Astrocyte of the spinal cord (primary cell): Measurements from ENCODE around the gene MECP2.

Experiments used
- DNase-seq: peaks from one replicate; pipeline ENCODE4 v3.0.0; 2011; ENCODE audit warnings: low read depth, low spot score
- H3K4me3 ChIP-seq: 2 replicates; pipeline ENCODE4 v1.5.1; 2011; ENCODE audit warnings: low read depth, mild to moderate bottlenecking, low read length, moderate library complexity
- CTCF ChIP-seq: IDR thresholded peaks from 2 replicates; pipeline ENCODE4 v1.5.1; 2012; ENCODE audit warnings: low read depth, mild to moderate bottlenecking, low read length, inconsistent platforms
- in situ Hi-C: cut with HindIII; loops from 2 replicates; pipeline ENCODE4 v1.10.0; 2017; ENCODE audit warnings: low sequenced_read_pairs

Gene MECP2

GRCh38 chrX:154097003-154097588 lies 421 bp downstream of the MECP2 start:
- in situ Hi-C loops: no loop called here
- no peak for TF ChIP-seq CTCF
- H3K4me3 ChIP-seq: peak overlapping the region; percentile 64
- DNase-seq: peak; percentile 58

GRCh38 chrX:154096140-154097002 lies 1.1 kb downstream of the MECP2 start:
- H3K4me3 ChIP-seq: peak overlapping the region; percentile 64
- peak; percentile 25 for DNase-seq
- in situ Hi-C loops: no loop called here
- no peak for TF ChIP-seq CTCF

GRCh38 chrX:154094833-154095232 lies 2.7 kb downstream of the MECP2 start:
- no peak for TF ChIP-seq CTCF
- in situ Hi-C loops: no loop called here
- no peak overlapping the region for H3K4me3 ChIP-seq
- DNase-seq: no peak

GRCh38 chrX:154093965-154094364 lies 3.6 kb downstream of the MECP2 start:
- no peak overlapping the region for H3K4me3 ChIP-seq
- DNase-seq: no peak
- TF ChIP-seq CTCF: no peak
- in situ Hi-C loops: no loop called here

- no peak for TF ChIP-seq CTCF
- in situ Hi-C loops: no loop called here
- DNase-seq: no peak
- no peak overlapping the region for H3K4me3 ChIP-seq
These were observed 5.1 kb downstream of the MECP2 start for GRCh38 chrX:154092371-154092770.

- DNase-seq: no peak
- no peak for TF ChIP-seq CTCF
- in situ Hi-C loops: no loop called here
- H3K4me3 ChIP-seq: no peak overlapping the region
These were observed 5.8 kb downstream of the MECP2 start for GRCh38 chrX:154091678-154092077.
